ENCODE measurements around the gene PCDHGA1. TPM values are rescaled to one million over a fixed set of nuclear protein-coding genes. Genes with fewer than 3 reads are reported as not detected.

The PCDHGA1 gene
- total RNA-seq, 1 experiment from 2014 or later: 0.63 TPM

DNA sequence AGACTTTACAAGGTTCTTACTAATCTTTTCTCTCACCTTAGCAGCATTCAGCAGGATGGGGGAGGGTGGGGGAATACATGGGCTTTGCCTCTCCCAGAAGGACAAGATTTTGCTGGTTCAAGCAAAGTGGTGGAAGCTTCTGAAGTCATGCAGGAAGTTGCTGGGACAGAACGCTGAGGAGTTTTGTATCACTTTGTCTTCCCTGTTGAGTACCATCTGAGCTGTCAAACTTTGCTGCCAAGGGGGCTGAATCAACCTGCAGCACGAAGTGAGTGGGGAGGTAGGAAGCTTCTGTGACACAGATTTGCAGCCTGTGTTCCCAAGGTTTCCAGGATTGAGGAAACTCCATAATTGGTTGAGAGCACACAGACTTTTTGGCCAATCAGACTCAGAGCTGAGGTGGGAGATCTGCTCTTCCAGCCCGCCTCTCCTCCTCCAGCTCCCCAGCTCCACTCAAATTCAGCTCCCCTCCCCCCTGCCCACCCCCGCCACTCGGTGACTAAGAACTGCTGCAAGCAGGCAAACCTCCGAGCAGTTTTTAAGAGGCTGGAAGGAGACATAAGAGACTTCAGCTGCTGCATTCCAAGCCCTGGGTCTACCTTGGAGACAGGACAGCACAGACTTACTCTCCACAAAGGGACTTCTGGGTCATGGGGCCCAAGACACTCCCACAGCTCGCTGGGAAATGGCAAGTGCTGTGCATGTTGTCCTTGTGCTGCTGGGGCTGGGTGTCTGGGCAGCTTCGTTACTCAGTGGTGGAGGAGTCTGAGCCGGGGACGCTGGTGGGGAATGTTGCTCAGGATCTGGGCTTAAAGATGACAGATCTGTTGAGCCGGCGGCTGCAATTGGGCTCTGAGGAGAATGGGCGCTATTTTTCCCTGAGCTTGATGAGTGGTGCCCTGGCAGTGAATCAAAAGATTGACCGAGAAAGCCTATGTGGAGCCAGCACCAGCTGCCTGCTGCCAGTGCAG lies 158.6 kb downstream of the PCDHGA1 start, which contains the start of gene PCDHGC5:
Gene PCDHGC5 (plus strand): TSS at position 491 of the 971 bp plus-strand sequence. CDS start 160 bp downstream, at position 651.
- Mint-ChIP-seq H3K4me1 (peaks cover 26 to 29% of the 10 kb centered on the region in 2 experiments), H3K36me3 (ENCODE audit: insufficient read depth in 1 of 3, low read depth in 3 of 3) (peaks cover 16 to 22% (median 16%) of the 10 kb centered on the region in 3 experiments; a peak in 6 of 7 replicates), H3K27me3 (ENCODE audit: low read depth) (peaks cover 23% of the 10 kb centered on the region), H3K27ac (no peak within 1 kb of the TSS; a peak in 1 of 7 replicates), H3K4me3 (no peak within 1 kb of the TSS), H3K9me3 (no peaks in the 10 kb centered on the region)
- H3K79me2 ChIP-seq (ENCODE audit: insufficient read depth, low read length): no peaks in the 10 kb centered on the region; the same call in 1 of the 2 replicates
- peaks cover 17% of the 10 kb centered on the region for H3K23me2 ChIP-seq (ENCODE audit: insufficient read length, low read depth, low read length, poor library complexity, severe bottlenecking)
- H3K4ac ChIP-seq (ENCODE audit: low read depth, low read length): no peak within 1 kb of the TSS
- no peak for DNase-seq
- no peak within 1 kb of the TSS for H4K8ac ChIP-seq (replicated peaks; ENCODE audit: insufficient read length, low read depth, low read length)
- H4K20me1 ChIP-seq (ENCODE audit: control insufficient read depth, insufficient read depth, insufficient read length): no peaks in the 10 kb centered on the region
- H3K79me1 ChIP-seq (ENCODE audit: insufficient read depth, low read depth, low read length, poor library complexity, severe bottlenecking): no peaks in the 10 kb centered on the region
- no peak within 1 kb of the TSS for H3K4me2 ChIP-seq (ENCODE audit: insufficient read depth, insufficient read length, low read length)
- no peak within 1 kb of the TSS for H3K27ac ChIP-seq (ENCODE audit: insufficient read length, low read depth, low read length)
- no peak within 1 kb of the TSS for H3K56ac ChIP-seq (ENCODE audit: insufficient read length, low read depth, low read length)
- no peak within 1 kb of the TSS for H3K23ac ChIP-seq (ENCODE audit: insufficient read length, low read depth, low read length)
- H3K14ac ChIP-seq (ENCODE audit: insufficient read depth, low read length): no peak within 1 kb of the TSS
- H2AFZ ChIP-seq (ENCODE audit: low read length): no peak within 1 kb of the TSS
- TF ChIP-seq CTCF (conservative IDR thresholded peaks at IDR 0.05): no peak
- H2AK5ac ChIP-seq (ENCODE audit: insufficient read length, low read length): no peak within 1 kb of the TSS
- WGBS (ENCODE audit: extremely low coverage, insufficient read length, low lambda C conversion rate): no CpG with 5 or more reads among the region's 14 CpGs
- no peak within 1 kb of the TSS for H3T11ph ChIP-seq (ENCODE audit: low read length)
- H3K27me3 ChIP-seq (ENCODE audit: insufficient read depth, low read length): peaks cover 12% of the 10 kb centered on the region; the same call in 1 of the 2 replicates
- H4K91ac ChIP-seq (ENCODE audit: insufficient read length, low read depth, low read length): no peak within 1 kb of the TSS
- no peak within 1 kb of the TSS for H2BK12ac ChIP-seq (ENCODE audit: insufficient read length, low read depth, low read length)
- no peak within 1 kb of the TSS for H2BK20ac ChIP-seq (ENCODE audit: low read depth, low read length, poor library complexity, severe bottlenecking)
- no peak within 1 kb of the TSS for H2BK120ac ChIP-seq (ENCODE audit: low read depth, low read length, poor library complexity, severe bottlenecking)
- H3K4me1 ChIP-seq (ENCODE audit: insufficient read depth, low read length): peaks cover 5% of the 10 kb centered on the region; the same call in 1 of the 2 replicates
- no peaks in the 10 kb centered on the region for H3K9me3 ChIP-seq (ENCODE audit: control insufficient read depth, low read depth, low read length)
- no peak within 1 kb of the TSS for H4K5ac ChIP-seq (ENCODE audit: insufficient read length, low read depth, low read length)
- H3K18ac ChIP-seq (ENCODE audit: insufficient read length, low read depth, low read length): no peak within 1 kb of the TSS
- H3K9ac ChIP-seq (ENCODE audit: extremely low read depth, insufficient read length, low read length): no peak within 1 kb of the TSS
- H2BK15ac ChIP-seq (ENCODE audit: low read depth, low read length): no peak within 1 kb of the TSS
- H2BK5ac ChIP-seq (ENCODE audit: insufficient read length, low read length): no peak within 1 kb of the TSS
